Measurements from ENCODE around the gene FBXO30. TPM values are rescaled to one million over a fixed set of nuclear protein-coding genes. Genes with fewer than 3 reads are reported as not detected.

The FBXO30 gene
- total and polyA plus RNA-seq, 10 donors, result 2.1 to 11.1 (median 8.7) TPM

DNA sequence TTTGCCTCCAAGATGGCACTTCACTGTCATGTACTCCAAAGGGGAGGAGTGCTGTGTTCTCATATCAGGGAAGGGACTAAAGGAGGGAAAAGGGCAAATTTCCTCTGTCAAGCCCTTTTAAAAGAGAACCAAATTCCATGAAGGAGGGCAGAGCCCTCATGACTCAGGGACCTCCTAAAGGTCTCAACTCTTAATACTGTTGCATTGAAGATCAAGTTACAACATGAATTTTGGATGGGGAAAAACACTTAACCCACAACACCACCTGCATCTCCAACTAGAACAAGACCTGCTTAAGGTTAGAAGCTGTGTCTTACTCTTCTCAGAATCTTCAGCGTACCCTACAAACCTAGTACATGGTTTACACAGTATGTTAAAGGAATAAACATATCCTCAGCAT, 23.7 kb upstream of the FBXO30 start:
- Histone ChIP-seq H3K27me3 (replicated peaks in 1 of 7) (no peaks in the 10 kb centered on the region), H3K36me3 (no peaks in the 10 kb centered on the region), H3K9me3 (no peaks in the 10 kb centered on the region), H3K4me1 (no peaks in the 10 kb centered on the region), H3K4me3 (no peak overlapping the region), H3K27ac (no peak overlapping the region)
- intact Hi-C loops (cut with DNase I; ENCODE audit: low total_unique reads), result no loop called here
- 96 to 100% (median 97%) methylated on average over 1 of the region's 1 CpG for WGBS, 5 donors
- TF ChIP-seq, protein P1, sequence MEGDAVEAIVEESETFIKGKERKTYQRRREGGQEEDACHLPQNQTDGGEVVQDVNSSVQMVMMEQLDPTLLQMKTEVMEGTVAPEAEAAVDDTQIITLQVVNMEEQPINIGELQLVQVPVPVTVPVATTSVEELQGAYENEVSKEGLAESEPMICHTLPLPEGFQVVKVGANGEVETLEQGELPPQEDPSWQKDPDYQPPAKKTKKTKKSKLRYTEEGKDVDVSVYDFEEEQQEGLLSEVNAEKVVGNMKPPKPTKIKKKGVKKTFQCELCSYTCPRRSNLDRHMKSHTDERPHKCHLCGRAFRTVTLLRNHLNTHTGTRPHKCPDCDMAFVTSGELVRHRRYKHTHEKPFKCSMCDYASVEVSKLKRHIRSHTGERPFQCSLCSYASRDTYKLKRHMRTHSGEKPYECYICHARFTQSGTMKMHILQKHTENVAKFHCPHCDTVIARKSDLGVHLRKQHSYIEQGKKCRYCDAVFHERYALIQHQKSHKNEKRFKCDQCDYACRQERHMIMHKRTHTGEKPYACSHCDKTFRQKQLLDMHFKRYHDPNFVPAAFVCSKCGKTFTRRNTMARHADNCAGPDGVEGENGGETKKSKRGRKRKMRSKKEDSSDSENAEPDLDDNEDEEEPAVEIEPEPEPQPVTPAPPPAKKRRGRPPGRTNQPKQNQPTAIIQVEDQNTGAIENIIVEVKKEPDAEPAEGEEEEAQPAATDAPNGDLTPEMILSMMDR (IDR thresholded peaks at IDR 0.05 in 8 of 11, conservative IDR thresholded peaks at IDR 0.05 in 3 of 11), result no peak
- TF ChIP-seq POLR2A (IDR thresholded peaks at IDR 0.05), result no peak
- TF ChIP-seq POLR2AphosphoS5 (IDR thresholded peaks at IDR 0.05), result no peak
- DNase-seq, result no peak

DNA sequence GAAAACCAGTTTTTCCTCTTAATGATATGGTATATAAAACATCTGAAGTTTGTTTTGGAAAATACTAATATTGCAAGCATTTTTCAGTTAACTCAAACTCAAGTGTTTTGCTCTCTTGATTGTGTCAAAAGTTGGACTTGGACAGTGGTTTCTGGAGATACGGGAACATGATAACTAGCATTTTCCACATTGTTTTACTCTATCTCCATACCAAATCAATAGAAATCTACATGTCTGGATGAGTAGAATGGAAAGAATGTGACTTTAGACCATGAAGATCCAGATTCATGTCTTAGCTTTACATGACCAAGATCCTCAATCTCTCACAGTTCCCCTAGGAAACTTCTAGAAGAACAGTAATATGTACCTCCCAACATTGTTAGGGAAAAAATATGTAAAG, 22.2 kb upstream of the FBXO30 start:
- H3K27me3 ChIP-seq (replicated peaks in 1 of 7), result no peaks in the 10 kb centered on the region
- no peak overlapping the region for H3K27ac ChIP-seq
- intact Hi-C loops (cut with DNase I; ENCODE audit: low total_unique reads), result no loop called here
- no peaks in the 10 kb centered on the region for H3K36me3 ChIP-seq
- TF ChIP-seq POLR2AphosphoS5 (IDR thresholded peaks at IDR 0.05), result no peak
- TF ChIP-seq POLR2A (IDR thresholded peaks at IDR 0.05), result no peak
- TF ChIP-seq, protein P1 (IDR thresholded peaks at IDR 0.05 in 8 of 11, conservative IDR thresholded peaks at IDR 0.05 in 3 of 11), result no peak
- no peaks in the 10 kb centered on the region for H3K9me3 ChIP-seq
- DNase-seq, result no peak
- 88 to 96% (median 91%) methylated on average over 1 of the region's 1 CpG for WGBS, 5 donors
- H3K4me1 ChIP-seq, result no peaks in the 10 kb centered on the region
- no peak overlapping the region for H3K4me3 ChIP-seq

DNA sequence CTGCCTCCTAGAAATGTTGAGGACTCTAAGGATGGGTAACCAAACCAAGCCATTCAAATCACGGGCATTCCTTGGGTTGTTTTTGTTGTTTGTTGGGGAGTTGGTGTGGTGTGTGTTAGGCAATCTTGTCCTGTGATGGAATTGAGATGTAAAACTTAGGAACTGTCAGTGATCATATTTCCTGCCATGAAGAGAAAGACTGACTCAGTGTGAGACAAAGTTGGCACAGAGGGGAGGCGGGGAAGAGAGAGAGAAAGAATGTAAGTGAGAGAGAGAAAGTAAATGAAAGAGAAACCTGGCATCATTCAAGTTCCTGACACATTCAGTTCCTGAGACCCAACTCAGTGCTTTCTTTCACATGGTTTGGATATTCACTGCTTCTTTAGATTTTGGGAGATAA, 21.6 kb upstream of the FBXO30 start:
- no peak for DNase-seq
- no peak for TF ChIP-seq POLR2AphosphoS5 (IDR thresholded peaks at IDR 0.05)
- no peak for TF ChIP-seq POLR2A (IDR thresholded peaks at IDR 0.05)
- TF ChIP-seq, protein P1 (IDR thresholded peaks at IDR 0.05 in 8 of 11, conservative IDR thresholded peaks at IDR 0.05 in 3 of 11), result no peak
- 76 to 94% (median 81%) methylated on average over 2 of the region's 2 CpGs for WGBS, 5 donors
- H3K4me3 ChIP-seq, result no peak overlapping the region
- no peaks in the 10 kb centered on the region for H3K27me3 ChIP-seq (replicated peaks in 1 of 7)
- no peak overlapping the region for H3K27ac ChIP-seq
- no peaks in the 10 kb centered on the region for H3K4me1 ChIP-seq
- intact Hi-C loops (cut with DNase I; ENCODE audit: low total_unique reads), result no loop called here
- H3K36me3 ChIP-seq, result no peaks in the 10 kb centered on the region
- H3K9me3 ChIP-seq, result no peaks in the 10 kb centered on the region

DNA sequence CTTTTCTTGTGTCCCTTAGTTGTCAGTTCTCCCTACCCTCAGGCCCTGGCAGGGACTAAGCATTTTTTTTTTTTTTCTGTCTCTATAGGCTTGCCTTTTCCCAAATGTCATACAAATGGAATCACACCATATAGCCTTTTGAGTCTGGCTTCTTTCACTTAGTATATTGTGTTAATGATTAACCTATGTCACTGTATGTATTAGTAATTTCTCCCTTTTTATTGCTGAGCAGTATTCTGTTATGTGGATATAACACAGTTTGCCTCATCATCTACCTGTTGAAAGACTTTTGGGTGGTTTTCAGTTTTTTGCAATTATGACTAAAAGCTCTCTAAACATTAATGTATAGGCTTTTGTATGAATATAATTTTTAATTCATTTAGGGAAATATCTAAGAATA, 16.0 kb upstream of the FBXO30 start:
- Histone ChIP-seq H3K27ac (no peak overlapping the region), H3K9me3 (no peaks in the 10 kb centered on the region), H3K4me3 (no peak overlapping the region), H3K27me3 (replicated peaks in 1 of 7) (no peaks in the 10 kb centered on the region), H3K4me1 (no peaks in the 10 kb centered on the region), H3K36me3 (no peaks in the 10 kb centered on the region)
- intact Hi-C loops (cut with DNase I; ENCODE audit: low total_unique reads), result no loop called here
- TF ChIP-seq POLR2A (IDR thresholded peaks at IDR 0.05) (no peak), POLR2AphosphoS5 (IDR thresholded peaks at IDR 0.05) (no peak)
- TF ChIP-seq, protein P1 (IDR thresholded peaks at IDR 0.05 in 8 of 11, conservative IDR thresholded peaks at IDR 0.05 in 3 of 11), result no peak
- DNase-seq, result no peak

All from spleen (tissue), 11 donors.